Raji (cell line): Measurements from ENCODE around the gene NLRP9.

Source experiments
- POLR2A ChIP-seq: IDR thresholded peaks from 2 replicates; pipeline ENCODE4 v1.6.1; 2011; ENCODE audit warnings: low read depth, low read length, control low read depth; ENCODE audit not compliant: insufficient read depth

NLRP9 gene

GRCh38 chr19:55672418-55672817 lies 65.8 kb downstream of the NLRP9 start:
- TF ChIP-seq POLR2A, result no peak

GRCh38 chr19:55671054-55671378 lies 67.2 kb downstream of the NLRP9 start:
- TF ChIP-seq POLR2A, result no peak

- TF ChIP-seq POLR2A, result no peak
Measured at GRCh38 chr19:55670280-55671053, 67.7 kb downstream of the NLRP9 start.

- TF ChIP-seq POLR2A, result no peak
Measured at GRCh38 chr19:55669418-55670279, 68.6 kb downstream of the NLRP9 start.

- no peak for TF ChIP-seq POLR2A
Measured at GRCh38 chr19:55668603-55669348, 69.4 kb downstream of the NLRP9 start.

- TF ChIP-seq POLR2A, result no peak
Measured at GRCh38 chr19:55667958-55668357, 70.2 kb downstream of the NLRP9 start.

GRCh38 chr19:55667511-55667910 lies 70.7 kb downstream of the NLRP9 start:
- TF ChIP-seq POLR2A, result no peak

GRCh38 chr19:55667006-55667381 lies 71.2 kb downstream of the NLRP9 start:
- TF ChIP-seq POLR2A, result no peak

GRCh38 chr19:55666343-55667005 lies 71.7 kb downstream of the NLRP9 start:
- TF ChIP-seq POLR2A, result no peak

- no peak for TF ChIP-seq POLR2A
Measured at GRCh38 chr19:55663846-55664536, 74.2 kb downstream of the NLRP9 start.

- TF ChIP-seq POLR2A, result no peak
Measured at GRCh38 chr19:55661826-55662225, 76.4 kb downstream of the NLRP9 start.

- no peak for TF ChIP-seq POLR2A
Measured at GRCh38 chr19:55660991-55661390, 77.2 kb downstream of the NLRP9 start.

GRCh38 chr19:55660404-55660803 lies 77.8 kb downstream of the NLRP9 start:
- no peak for TF ChIP-seq POLR2A

GRCh38 chr19:55659822-55660221 lies 78.4 kb downstream of the NLRP9 start:
- TF ChIP-seq POLR2A, result no peak

- TF ChIP-seq POLR2A, result no peak
Measured at GRCh38 chr19:55658846-55659459, 79.2 kb downstream of the NLRP9 start.
